ENCODE data around the gene MYADML2. TPM values are rescaled to one million over a fixed set of nuclear protein-coding genes. Genes with fewer than 3 reads are reported as not detected.

Gene MYADML2
- total and polyA plus RNA-seq, 4 donors: not detected

DNA sequence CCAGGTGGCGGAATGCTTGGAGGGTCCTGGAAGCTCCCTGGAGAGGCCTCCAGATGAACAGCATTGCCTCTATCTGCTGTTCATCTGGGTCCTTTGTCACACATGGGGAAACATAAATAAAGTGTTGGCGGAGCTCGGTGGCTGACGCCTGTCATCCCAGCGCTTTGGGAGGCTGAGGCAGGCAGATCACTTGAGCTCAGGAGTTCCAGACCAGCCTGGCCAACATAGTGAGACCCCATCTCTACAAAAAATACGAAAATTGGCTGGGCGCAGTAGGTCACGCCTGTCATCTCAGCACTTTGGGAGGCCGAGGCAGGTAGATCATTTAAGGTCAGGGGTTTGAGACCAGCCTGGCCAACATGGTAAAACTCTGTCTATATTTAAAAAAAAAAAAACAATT, 2.2 kb downstream of the MYADML2 start:
- intact Hi-C loops (cut with DNase I): no loop called here
- no peak for ATAC-seq (ENCODE audit: low FRiP score)
- Histone ChIP-seq H3K27ac (ENCODE audit: low read depth in 1 of 2, low read length in 2 of 2) (no peak overlapping the region), H3K36me3 (ENCODE audit: control insufficient read depth in 1 of 2, insufficient read depth in 2 of 2, low read length in 1 of 2) (no peaks in the 10 kb centered on the region), H3K9me3 (ENCODE audit: control insufficient read depth, low read length) (no peaks in the 10 kb centered on the region), H3K4me1 (ENCODE audit: control insufficient read depth in 1 of 2, insufficient read depth in 2 of 2, low read length in 2 of 2) (no peaks in the 10 kb centered on the region), H3K27me3 (ENCODE audit: control insufficient read depth in 1 of 2, insufficient read depth in 2 of 2, low read length in 1 of 2) (no peaks in the 10 kb centered on the region), H3K4me3 (ENCODE audit: low read length in 2 of 2) (no peak overlapping the region)
- DNase-seq: no peak
- WGBS, 2 donors: 81 to 85% methylated on average over 9 of the region's 9 CpGs

GRCh38 chr17:81942167-81942553, 4.9 kb downstream of the MYADML2 start:
- H3K4me1 ChIP-seq (ENCODE audit: control insufficient read depth in 1 of 2, insufficient read depth in 2 of 2, low read length in 2 of 2): no peaks in the 10 kb centered on the region
- ATAC-seq (ENCODE audit: low FRiP score) (no peak), DNase-seq (no peak)
- no peaks in the 10 kb centered on the region for H3K36me3 ChIP-seq (ENCODE audit: control insufficient read depth in 1 of 2, insufficient read depth in 2 of 2, low read length in 1 of 2)
- no peak overlapping the region for H3K4me3 ChIP-seq (ENCODE audit: low read length in 2 of 2)
- no peaks in the 10 kb centered on the region for H3K27me3 ChIP-seq (ENCODE audit: control insufficient read depth in 1 of 2, insufficient read depth in 2 of 2, low read length in 1 of 2)
- WGBS, 2 donors: 27 to 36% methylated on average over 11 to 12 of the region's 12 CpGs
- H3K9me3 ChIP-seq (ENCODE audit: control insufficient read depth, low read length): no peaks in the 10 kb centered on the region
- no peak overlapping the region for H3K27ac ChIP-seq (ENCODE audit: low read depth in 1 of 2, low read length in 2 of 2)
- intact Hi-C loops (cut with DNase I): no loop called here

- ATAC-seq (ENCODE audit: low FRiP score) (no peak), DNase-seq (peak in 1 of 2 donors; percentile 75)
- H3K9me3 ChIP-seq (ENCODE audit: control insufficient read depth, low read length): no peaks in the 10 kb centered on the region
- H3K27ac ChIP-seq (ENCODE audit: low read depth in 1 of 2, low read length in 2 of 2): no peak overlapping the region
- no peak overlapping the region for H3K4me3 ChIP-seq (ENCODE audit: low read length in 2 of 2)
- H3K4me1 ChIP-seq (ENCODE audit: control insufficient read depth in 1 of 2, insufficient read depth in 2 of 2, low read length in 2 of 2): no peaks in the 10 kb centered on the region
- no peaks in the 10 kb centered on the region for H3K36me3 ChIP-seq (ENCODE audit: control insufficient read depth in 1 of 2, insufficient read depth in 2 of 2, low read length in 1 of 2)
- H3K27me3 ChIP-seq (ENCODE audit: control insufficient read depth in 1 of 2, insufficient read depth in 2 of 2, low read length in 1 of 2): no peaks in the 10 kb centered on the region
- 35 to 36% methylated on average over 30 of the region's 30 CpGs for WGBS, 2 donors
- intact Hi-C loops (cut with DNase I): no loop called here
These were observed 5.4 kb downstream of the MYADML2 start for GRCh38 chr17:81941484-81942166.

GRCh38 chr17:81940538-81941483, 6.2 kb downstream of the MYADML2 start:
- Histone ChIP-seq H3K4me1 (ENCODE audit: control insufficient read depth in 1 of 2, insufficient read depth in 2 of 2, low read length in 2 of 2) (no peaks in the 10 kb centered on the region), H3K27me3 (ENCODE audit: control insufficient read depth in 1 of 2, insufficient read depth in 2 of 2, low read length in 1 of 2) (no peaks in the 10 kb centered on the region), H3K27ac (ENCODE audit: low read depth in 1 of 2, low read length in 2 of 2) (no peak overlapping the region), H3K36me3 (ENCODE audit: control insufficient read depth in 1 of 2, insufficient read depth in 2 of 2, low read length in 1 of 2) (no peaks in the 10 kb centered on the region), H3K4me3 (ENCODE audit: low read length in 2 of 2) (no peak overlapping the region), H3K9me3 (ENCODE audit: control insufficient read depth, low read length) (no peaks in the 10 kb centered on the region)
- DNase-seq (no peak), ATAC-seq (ENCODE audit: low FRiP score) (no peak)
- 87 to 89% methylated on average over 56 of the region's 56 CpGs for WGBS, 2 donors
- intact Hi-C loops (cut with DNase I): no loop called here

DNA sequence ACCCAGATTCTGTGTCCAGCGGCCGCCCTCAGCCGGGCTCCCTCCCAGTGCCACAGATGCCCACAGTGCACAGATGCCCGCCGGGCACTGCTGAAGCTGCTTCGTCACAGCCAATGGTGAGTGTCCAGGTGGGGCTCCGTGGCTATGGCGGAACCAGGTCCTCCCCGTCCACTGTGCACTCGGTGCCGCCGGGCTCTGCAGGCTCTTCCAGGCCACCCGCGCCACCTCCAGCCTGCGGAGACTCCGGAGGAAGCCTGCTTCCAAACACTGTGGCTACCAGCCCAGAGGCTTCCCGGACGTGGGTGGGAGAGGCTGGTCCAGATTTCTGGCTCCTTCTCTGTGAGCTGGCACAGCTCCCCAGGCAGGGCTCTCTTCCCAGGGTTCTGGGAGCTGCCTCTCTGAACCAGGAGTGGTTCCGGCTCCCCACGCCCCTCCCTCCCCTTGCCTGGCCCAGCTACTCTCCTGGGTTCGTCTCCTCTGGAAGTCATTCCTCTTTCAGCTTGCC, 7.1 kb downstream of the MYADML2 start:
- ATAC-seq (ENCODE audit: low FRiP score): peak; percentile 37

GRCh38 chr17:81939218-81939617, 7.8 kb downstream of the MYADML2 start:
- Histone ChIP-seq H3K9me3 (ENCODE audit: control insufficient read depth, low read length) (no peaks in the 10 kb centered on the region), H3K27me3 (ENCODE audit: control insufficient read depth in 1 of 2, insufficient read depth in 2 of 2, low read length in 1 of 2) (no peaks in the 10 kb centered on the region), H3K4me3 (ENCODE audit: low read length in 2 of 2) (no peak overlapping the region), H3K27ac (ENCODE audit: low read depth in 1 of 2, low read length in 2 of 2) (no peak overlapping the region), H3K4me1 (ENCODE audit: control insufficient read depth in 1 of 2, insufficient read depth in 2 of 2, low read length in 2 of 2) (no peaks in the 10 kb centered on the region), H3K36me3 (ENCODE audit: control insufficient read depth in 1 of 2, insufficient read depth in 2 of 2, low read length in 1 of 2) (no peaks in the 10 kb centered on the region)
- intact Hi-C loops (cut with DNase I): no loop called here
- ATAC-seq (ENCODE audit: low FRiP score) (no peak), DNase-seq (no peak)
- 85% methylated on average over 15 of the region's 15 CpGs for WGBS, 2 donors

More for the DNA sequence above, 7.1 kb downstream of the MYADML2 start:
- Histone ChIP-seq H3K9me3 (ENCODE audit: control insufficient read depth, low read length) (no peaks in the 10 kb centered on the region), H3K27ac (ENCODE audit: low read depth in 1 of 2, low read length in 2 of 2) (no peak overlapping the region), H3K27me3 (ENCODE audit: control insufficient read depth in 1 of 2, insufficient read depth in 2 of 2, low read length in 1 of 2) (no peaks in the 10 kb centered on the region), H3K4me1 (ENCODE audit: control insufficient read depth in 1 of 2, insufficient read depth in 2 of 2, low read length in 2 of 2) (no peaks in the 10 kb centered on the region), H3K4me3 (ENCODE audit: low read length in 2 of 2) (no peak overlapping the region), H3K36me3 (ENCODE audit: control insufficient read depth in 1 of 2, insufficient read depth in 2 of 2, low read length in 1 of 2) (no peaks in the 10 kb centered on the region)
- intact Hi-C loops (cut with DNase I): no loop called here
- DNase-seq: peak; percentile 88 to 92
- WGBS, 2 donors: 11 to 15% methylated on average over 21 of the region's 21 CpGs

DNA sequence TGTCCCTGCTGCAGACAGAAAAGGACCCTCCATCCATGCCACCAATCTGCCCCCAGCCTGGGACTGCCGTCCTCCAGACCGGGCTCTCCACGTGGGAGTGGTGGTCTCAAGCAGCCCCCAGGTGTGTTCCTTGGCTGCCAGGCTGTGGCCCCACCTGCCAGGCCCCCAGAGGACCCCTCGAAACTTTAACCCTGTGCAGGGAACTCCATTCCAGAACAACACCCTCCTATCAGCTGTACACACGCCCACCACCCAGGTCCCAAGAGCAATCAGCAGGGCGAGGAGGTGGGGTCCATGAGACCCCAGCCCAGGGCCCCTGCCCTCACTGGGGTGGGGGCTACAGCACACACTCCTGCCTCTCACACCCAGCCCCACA, 11.3 kb downstream of the MYADML2 start:
- Histone ChIP-seq H3K27me3 (ENCODE audit: control insufficient read depth in 1 of 2, insufficient read depth in 2 of 2, low read length in 1 of 2) (no peaks in the 10 kb centered on the region), H3K9me3 (ENCODE audit: control insufficient read depth, low read length) (no peaks in the 10 kb centered on the region), H3K27ac (ENCODE audit: low read depth in 1 of 2, low read length in 2 of 2) (no peak overlapping the region), H3K36me3 (ENCODE audit: control insufficient read depth in 1 of 2, insufficient read depth in 2 of 2, low read length in 1 of 2) (no peaks in the 10 kb centered on the region), H3K4me3 (ENCODE audit: low read length in 2 of 2) (no peak overlapping the region), H3K4me1 (ENCODE audit: control insufficient read depth in 1 of 2, insufficient read depth in 2 of 2, low read length in 2 of 2) (no peaks in the 10 kb centered on the region)
- DNase-seq: peak in 1 of 2 donors; percentile 34
- 87 to 94% methylated on average over 6 of the region's 6 CpGs for WGBS, 2 donors
- intact Hi-C loops (cut with DNase I): no loop called here
- ATAC-seq (ENCODE audit: low FRiP score): no peak

DNA sequence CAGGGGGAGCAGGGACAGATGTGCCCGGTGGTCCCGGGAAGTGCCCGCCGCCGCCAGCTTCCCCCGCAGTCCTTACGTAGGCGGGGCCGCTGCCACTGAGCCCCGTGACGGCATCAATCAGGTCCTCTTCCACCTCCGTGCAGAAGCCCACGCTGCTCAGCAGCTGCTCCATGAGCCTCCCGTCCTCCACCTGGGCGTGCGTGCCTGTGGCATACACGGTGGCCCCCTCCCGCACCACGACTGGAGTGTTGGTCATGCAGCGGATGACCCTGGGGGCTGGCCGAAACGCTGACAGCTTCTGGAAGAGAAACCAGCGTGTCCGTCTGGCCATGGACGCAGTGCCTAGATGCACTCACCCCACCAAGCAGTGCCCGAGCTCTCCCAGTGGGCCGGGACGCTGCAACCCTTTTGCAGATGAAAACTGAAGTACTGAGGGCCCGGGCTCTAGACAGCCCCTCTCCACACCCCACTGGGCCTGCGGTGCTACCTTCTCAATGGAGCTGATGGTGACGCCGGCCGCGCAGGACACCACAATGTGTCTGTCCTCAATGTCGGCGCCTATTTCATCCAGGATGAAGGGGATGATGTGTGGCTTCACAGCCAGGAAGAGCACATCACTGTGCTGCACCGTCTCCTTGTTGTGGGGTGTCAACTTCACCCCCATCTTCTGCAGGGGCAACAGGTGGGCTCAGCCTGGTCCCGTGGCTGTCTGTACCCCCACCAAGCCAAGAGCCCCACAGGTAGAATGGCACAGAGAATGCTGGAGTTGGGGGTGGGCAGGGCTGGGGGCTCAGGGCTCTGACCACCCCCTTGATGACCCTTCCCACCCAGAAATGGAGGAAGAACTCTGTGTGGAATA, 12.0 kb downstream of the MYADML2 start:
- Histone ChIP-seq H3K36me3 (ENCODE audit: control insufficient read depth in 1 of 2, insufficient read depth in 2 of 2, low read length in 1 of 2) (no peaks in the 10 kb centered on the region), H3K27ac (ENCODE audit: low read depth in 1 of 2, low read length in 2 of 2) (no peak overlapping the region), H3K9me3 (ENCODE audit: control insufficient read depth, low read length) (no peaks in the 10 kb centered on the region), H3K4me1 (ENCODE audit: control insufficient read depth in 1 of 2, insufficient read depth in 2 of 2, low read length in 2 of 2) (no peaks in the 10 kb centered on the region), H3K4me3 (ENCODE audit: low read length in 2 of 2) (no peak overlapping the region), H3K27me3 (ENCODE audit: control insufficient read depth in 1 of 2, insufficient read depth in 2 of 2, low read length in 1 of 2) (no peaks in the 10 kb centered on the region)
- DNase-seq: peak; percentile 46 to 75
- ATAC-seq (ENCODE audit: low FRiP score): no peak
- intact Hi-C loops (cut with DNase I): no loop called here
- 91 to 93% methylated on average over 38 of the region's 38 CpGs for WGBS, 2 donors
